Measurements from ENCODE around the gene CCR9. TPM values are rescaled to one million over a fixed set of nuclear protein-coding genes. Genes with fewer than 3 reads are reported as not detected.
A peak's percentile ranks its signal among the peaks of the same experiment; 100 is the strongest.

CCR9 gene
- polyA plus RNA-seq, 1 donor, result 1.0 TPM

DNA sequence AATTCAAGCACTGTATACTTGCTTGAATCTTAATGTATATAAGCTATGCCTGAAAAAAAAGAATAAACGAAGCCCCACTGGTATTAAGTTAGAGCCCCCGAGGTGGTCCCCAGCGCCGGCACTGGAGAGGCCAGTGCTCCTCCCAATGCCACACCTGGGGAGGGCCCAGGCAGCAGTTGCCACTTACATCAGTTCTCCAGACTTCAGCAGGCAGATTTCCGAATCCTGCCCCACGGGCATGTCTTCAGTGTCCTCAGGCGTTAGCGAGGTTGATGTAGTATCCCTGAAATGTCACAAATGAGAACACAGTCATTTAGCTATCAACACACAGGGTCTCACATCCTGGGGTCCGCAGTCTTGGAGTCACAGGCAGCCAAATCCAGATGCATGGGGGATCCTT is 49.9 kb downstream of the CCR9 start:
- no peaks in the 10 kb centered on the region for H3K27me3 ChIP-seq (ENCODE audit: control insufficient read depth, insufficient read depth, low read length)
- no peak overlapping the region for H3K27ac ChIP-seq (ENCODE audit: low read length)
- H3K36me3 ChIP-seq (ENCODE audit: control insufficient read depth, insufficient read depth, low read length), result peaks cover 61% of the 10 kb centered on the region
- no peaks in the 10 kb centered on the region for H3K4me1 ChIP-seq (ENCODE audit: control insufficient read depth, insufficient read depth, low read length)
- no peak for DNase-seq
- H3K4me3 ChIP-seq (ENCODE audit: low read length), result no peak overlapping the region
- no CpG with 5 or more reads among the region's 9 CpGs for WGBS (ENCODE audit: insufficient coverage, low lambda C conversion rate)
- H3K9me3 ChIP-seq (ENCODE audit: control insufficient read depth, low read depth, low read length), result no peaks in the 10 kb centered on the region

DNA sequence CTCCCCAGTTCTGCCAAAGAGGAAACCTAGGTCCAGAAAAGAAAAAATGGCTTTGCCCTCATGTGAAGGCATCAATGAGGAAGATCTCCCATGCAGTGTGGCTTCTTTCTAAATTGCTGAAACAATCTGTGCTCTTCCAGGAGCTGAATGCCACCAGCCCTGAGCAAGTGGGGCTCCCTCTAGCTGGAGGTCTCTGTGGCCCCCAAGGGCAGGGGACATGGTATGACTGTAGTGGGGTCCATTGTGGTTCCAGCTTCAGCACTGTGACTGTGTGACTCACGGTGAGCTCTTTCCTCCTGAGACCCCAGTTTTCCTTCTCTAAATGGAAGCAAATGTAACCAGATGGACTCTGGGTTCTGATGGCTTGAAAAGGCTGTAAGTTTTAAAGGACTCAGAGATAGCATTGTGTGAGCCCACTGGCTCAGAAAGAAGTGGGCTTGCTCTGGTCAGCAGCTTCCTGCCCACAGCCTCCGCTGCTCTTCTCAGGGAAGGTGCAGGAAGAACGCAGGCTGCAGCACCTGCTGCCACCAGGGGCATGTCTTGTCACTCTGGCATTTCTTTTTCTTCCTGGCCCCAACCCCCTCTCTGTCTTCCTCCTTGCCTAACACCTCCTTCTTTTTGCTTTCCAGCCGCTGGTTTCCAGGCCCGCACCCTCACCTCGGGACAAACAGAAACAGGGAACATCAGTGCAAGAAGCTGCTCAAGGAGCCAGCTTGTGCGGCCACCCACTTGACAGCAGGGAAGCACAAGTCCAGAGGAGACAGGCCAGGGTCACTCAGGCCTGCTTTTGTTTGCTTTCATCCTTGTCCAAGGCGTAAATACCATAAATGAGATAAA is 51.1 kb downstream of the CCR9 start:
- Histone ChIP-seq H3K9me3 (ENCODE audit: control insufficient read depth, low read depth, low read length) (no peaks in the 10 kb centered on the region), H3K27ac (ENCODE audit: low read length) (no peak overlapping the region), H3K27me3 (ENCODE audit: control insufficient read depth, insufficient read depth, low read length) (no peaks in the 10 kb centered on the region), H3K36me3 (ENCODE audit: control insufficient read depth, insufficient read depth, low read length) (peaks cover 56% of the 10 kb centered on the region), H3K4me1 (ENCODE audit: control insufficient read depth, insufficient read depth, low read length) (no peaks in the 10 kb centered on the region), H3K4me3 (ENCODE audit: low read length) (no peak overlapping the region)
- DNase-seq, result no peak
- WGBS (ENCODE audit: insufficient coverage, low lambda C conversion rate), result no CpG with 5 or more reads among the region's 8 CpGs

DNA sequence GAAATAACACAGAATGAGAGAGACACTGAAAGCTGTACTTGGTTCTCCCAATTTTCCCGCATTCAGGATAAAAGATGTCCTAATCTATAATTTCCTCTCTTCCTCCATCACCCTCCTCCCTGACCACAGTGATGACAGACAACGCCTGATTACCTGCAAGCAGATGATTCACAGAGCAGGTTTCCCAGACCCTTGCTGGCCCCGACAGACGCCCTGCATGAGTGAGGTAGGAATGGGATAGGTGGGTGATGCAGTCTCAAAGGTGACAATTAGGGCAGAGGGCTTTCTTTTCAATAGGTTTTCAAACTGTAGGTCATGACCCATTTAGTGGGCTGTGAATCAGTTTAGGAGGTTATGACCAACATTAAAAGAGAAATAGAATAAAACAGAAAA is 51.7 kb downstream of the CCR9 start:
- no peak for DNase-seq
- H3K27me3 ChIP-seq (ENCODE audit: control insufficient read depth, insufficient read depth, low read length), result no peaks in the 10 kb centered on the region
- no peaks in the 10 kb centered on the region for H3K9me3 ChIP-seq (ENCODE audit: control insufficient read depth, low read depth, low read length)
- no peak overlapping the region for H3K4me3 ChIP-seq (ENCODE audit: low read length)
- peaks cover 59% of the 10 kb centered on the region for H3K36me3 ChIP-seq (ENCODE audit: control insufficient read depth, insufficient read depth, low read length)
- H3K4me1 ChIP-seq (ENCODE audit: control insufficient read depth, insufficient read depth, low read length), result no peaks in the 10 kb centered on the region
- H3K27ac ChIP-seq (ENCODE audit: low read length), result no peak overlapping the region
- WGBS (ENCODE audit: insufficient coverage, low lambda C conversion rate), result no CpG with 5 or more reads among the region's 4 CpGs

DNA sequence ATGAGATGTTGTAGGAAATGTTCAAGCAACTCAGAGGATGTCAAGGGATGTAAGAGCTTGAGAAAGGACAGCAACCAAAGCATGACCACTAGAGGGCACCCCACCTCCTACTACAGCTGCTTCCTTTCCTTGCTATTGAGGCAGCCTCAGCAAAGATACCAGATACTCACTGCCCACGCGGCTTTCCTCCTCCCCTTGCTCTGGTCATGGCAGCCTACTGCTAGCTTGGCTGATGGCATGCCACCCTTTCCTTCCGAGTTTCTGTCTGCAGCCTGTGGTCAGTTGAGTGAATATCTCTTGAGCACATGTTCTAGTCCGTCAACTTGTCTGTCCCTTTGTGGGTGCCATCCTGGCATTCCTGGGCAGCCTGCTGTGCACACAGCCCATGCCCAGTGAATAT is 52.5 kb downstream of the CCR9 start:
- H3K27me3 ChIP-seq (ENCODE audit: control insufficient read depth, insufficient read depth, low read length), result no peaks in the 10 kb centered on the region
- H3K36me3 ChIP-seq (ENCODE audit: control insufficient read depth, insufficient read depth, low read length), result peaks cover 58% of the 10 kb centered on the region
- H3K9me3 ChIP-seq (ENCODE audit: control insufficient read depth, low read depth, low read length), result no peaks in the 10 kb centered on the region
- no peaks in the 10 kb centered on the region for H3K4me1 ChIP-seq (ENCODE audit: control insufficient read depth, insufficient read depth, low read length)
- 0% methylated on average over 2 of the region's 4 CpGs for WGBS (ENCODE audit: insufficient coverage, low lambda C conversion rate)
- peak; percentile 71 to 84 for DNase-seq
- no peak overlapping the region for H3K4me3 ChIP-seq (ENCODE audit: low read length)
- H3K27ac ChIP-seq (ENCODE audit: low read length), result no peak overlapping the region

DNA sequence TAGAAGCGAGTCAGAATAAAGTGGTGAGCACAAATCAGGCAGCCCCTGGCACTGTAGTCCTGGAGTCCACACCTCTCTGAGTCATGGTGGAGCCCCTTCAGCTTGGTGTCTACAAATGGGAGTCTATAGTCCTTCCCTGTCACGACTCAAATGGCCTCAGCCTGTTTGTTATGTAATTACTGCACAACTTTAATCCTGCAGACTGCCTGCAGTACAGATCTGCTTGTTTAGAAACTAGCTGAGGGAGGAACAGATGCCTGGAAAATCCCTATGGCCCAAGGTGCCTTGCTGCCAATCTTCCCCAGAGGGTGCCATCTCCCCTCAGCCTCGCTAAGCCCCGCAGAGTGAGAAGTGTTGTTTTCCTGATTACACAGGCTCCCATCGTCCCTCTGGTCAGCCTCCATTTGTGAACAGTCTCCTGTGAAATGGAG is 53.0 kb downstream of the CCR9 start:
- Histone ChIP-seq H3K9me3 (ENCODE audit: control insufficient read depth, low read depth, low read length) (no peaks in the 10 kb centered on the region), H3K36me3 (ENCODE audit: control insufficient read depth, insufficient read depth, low read length) (peaks cover 54% of the 10 kb centered on the region), H3K4me3 (ENCODE audit: low read length) (no peak overlapping the region), H3K27ac (ENCODE audit: low read length) (no peak overlapping the region), H3K4me1 (ENCODE audit: control insufficient read depth, insufficient read depth, low read length) (no peaks in the 10 kb centered on the region), H3K27me3 (ENCODE audit: control insufficient read depth, insufficient read depth, low read length) (no peaks in the 10 kb centered on the region)
- no CpG with 5 or more reads among the region's 5 CpGs for WGBS (ENCODE audit: insufficient coverage, low lambda C conversion rate)
- DNase-seq, result no peak

DNA sequence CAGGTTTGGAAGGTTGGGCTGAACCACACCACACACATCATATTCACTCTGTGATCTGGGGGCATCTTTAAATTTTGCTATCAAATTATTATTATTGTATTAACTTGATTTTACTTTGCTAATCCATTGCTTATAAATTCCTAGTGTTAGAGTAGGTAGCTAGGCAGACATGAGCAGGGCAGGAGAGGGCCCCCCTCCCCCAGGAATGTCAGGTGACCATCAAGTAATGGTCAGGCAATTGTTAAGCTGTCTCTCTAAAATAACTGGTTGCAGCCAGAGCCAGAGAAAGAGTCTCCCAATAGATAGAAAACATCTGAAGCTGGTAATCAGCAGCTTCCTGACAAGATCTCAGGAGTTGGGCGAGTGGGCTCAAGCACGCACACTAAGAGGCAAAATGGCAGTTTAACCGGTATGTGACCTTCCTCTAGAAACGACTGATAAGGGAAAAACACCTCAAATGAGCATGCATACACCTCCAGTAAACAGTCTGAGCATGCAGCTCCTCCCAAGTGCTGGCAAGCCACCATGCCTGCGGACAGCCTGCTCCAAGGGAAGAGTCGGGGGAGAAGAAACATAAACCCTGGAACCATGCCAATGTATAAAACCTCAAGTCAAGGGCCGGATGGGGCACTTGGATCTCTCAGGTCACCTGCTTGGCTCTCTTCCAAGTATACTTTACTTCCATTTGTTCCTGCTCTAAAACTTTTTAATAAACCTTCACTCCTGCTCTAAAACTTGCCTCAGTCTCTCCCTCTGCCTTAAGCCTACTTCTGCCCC is 53.8 kb downstream of the CCR9 start:
- no peaks in the 10 kb centered on the region for H3K9me3 ChIP-seq (ENCODE audit: control insufficient read depth, low read depth, low read length)
- WGBS (ENCODE audit: insufficient coverage, low lambda C conversion rate), result no CpG with 5 or more reads among the region's 7 CpGs
- no peaks in the 10 kb centered on the region for H3K4me1 ChIP-seq (ENCODE audit: control insufficient read depth, insufficient read depth, low read length)
- no peak overlapping the region for H3K4me3 ChIP-seq (ENCODE audit: low read length)
- peaks cover 52% of the 10 kb centered on the region for H3K36me3 ChIP-seq (ENCODE audit: control insufficient read depth, insufficient read depth, low read length)
- DNase-seq, result no peak
- no peak overlapping the region for H3K27ac ChIP-seq (ENCODE audit: low read length)
- no peaks in the 10 kb centered on the region for H3K27me3 ChIP-seq (ENCODE audit: control insufficient read depth, insufficient read depth, low read length)

DNA sequence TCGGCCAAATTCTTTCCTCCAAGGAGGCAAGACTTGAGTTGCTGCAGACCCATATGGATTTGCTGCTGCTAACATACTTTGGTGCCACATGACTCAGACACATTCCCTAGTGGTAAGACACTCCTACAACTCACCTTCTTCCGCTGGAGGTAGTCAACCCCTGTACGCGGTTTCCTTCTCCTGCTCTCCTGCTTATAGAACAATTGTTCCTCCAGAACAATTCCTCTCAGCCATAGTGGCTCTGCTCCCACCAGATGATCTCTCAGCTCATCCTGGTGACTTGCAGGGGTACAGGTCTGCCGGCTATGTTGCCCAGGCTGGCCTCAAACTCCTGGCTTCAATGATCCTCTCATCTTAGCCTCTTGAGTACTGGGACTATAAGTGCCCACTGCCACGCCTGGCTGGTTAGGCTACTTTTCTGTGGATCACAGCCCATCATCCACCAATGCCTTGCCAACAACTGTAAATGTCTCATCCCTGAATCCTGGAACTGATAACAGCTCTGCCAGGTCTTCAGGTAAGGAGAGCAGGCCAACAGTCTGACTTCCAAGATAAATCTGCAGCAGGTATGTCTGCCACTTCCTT is 54.5 kb downstream of the CCR9 start:
- Histone ChIP-seq H3K4me1 (ENCODE audit: control insufficient read depth, insufficient read depth, low read length) (no peaks in the 10 kb centered on the region), H3K9me3 (ENCODE audit: control insufficient read depth, low read depth, low read length) (no peaks in the 10 kb centered on the region), H3K36me3 (ENCODE audit: control insufficient read depth, insufficient read depth, low read length) (peaks cover 53% of the 10 kb centered on the region), H3K27me3 (ENCODE audit: control insufficient read depth, insufficient read depth, low read length) (no peaks in the 10 kb centered on the region), H3K4me3 (ENCODE audit: low read length) (no peak overlapping the region), H3K27ac (ENCODE audit: low read length) (no peak overlapping the region)
- no peak for DNase-seq
- WGBS (ENCODE audit: insufficient coverage, low lambda C conversion rate), result no CpG with 5 or more reads among the region's 6 CpGs

DNA sequence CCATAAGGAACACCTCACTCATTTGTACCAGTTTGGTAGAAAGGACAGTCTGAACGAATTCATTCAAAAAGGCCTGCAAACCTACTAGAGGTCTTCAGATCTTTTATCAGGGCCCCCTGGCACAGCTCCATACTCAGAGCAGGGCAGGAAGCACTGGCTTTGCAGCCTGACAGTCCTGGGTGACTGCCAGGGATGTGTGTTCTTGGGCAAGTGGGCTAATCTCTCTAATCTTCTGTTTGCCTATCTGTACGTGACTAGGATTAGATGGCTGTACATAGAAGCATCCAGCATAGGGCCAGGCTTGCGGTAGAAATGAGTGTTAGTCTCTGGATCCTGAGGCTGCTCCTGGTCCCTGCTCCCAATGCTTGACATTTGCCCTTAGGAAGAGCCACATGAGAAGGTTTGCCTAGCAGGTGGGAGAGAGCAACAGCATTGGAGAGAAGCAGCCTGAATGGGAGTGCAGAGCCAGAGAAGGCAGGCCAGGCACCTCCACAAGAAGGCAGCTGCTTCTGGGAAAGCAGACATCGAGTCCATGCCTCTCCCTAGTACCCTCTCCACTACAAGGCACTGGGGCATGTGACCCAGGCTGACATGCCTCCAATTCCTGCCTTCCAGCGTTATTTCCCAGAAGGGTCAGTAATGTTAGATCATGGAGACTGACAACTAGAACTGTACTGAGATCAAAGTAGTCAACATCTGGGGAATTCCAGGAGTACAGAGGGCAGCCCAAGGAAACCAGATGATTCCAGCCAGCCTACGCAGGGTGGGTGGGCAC is 55.9 kb downstream of the CCR9 start:
- no peak overlapping the region for H3K27ac ChIP-seq (ENCODE audit: low read length)
- DNase-seq, result no peak
- H3K36me3 ChIP-seq (ENCODE audit: control insufficient read depth, insufficient read depth, low read length), result peaks cover 53% of the 10 kb centered on the region
- no peaks in the 10 kb centered on the region for H3K27me3 ChIP-seq (ENCODE audit: control insufficient read depth, insufficient read depth, low read length)
- no peaks in the 10 kb centered on the region for H3K4me1 ChIP-seq (ENCODE audit: control insufficient read depth, insufficient read depth, low read length)
- H3K4me3 ChIP-seq (ENCODE audit: low read length), result no peak overlapping the region
- WGBS (ENCODE audit: insufficient coverage, low lambda C conversion rate), result no CpG with 5 or more reads among the region's 6 CpGs
- H3K9me3 ChIP-seq (ENCODE audit: control insufficient read depth, low read depth, low read length), result no peaks in the 10 kb centered on the region

DNA sequence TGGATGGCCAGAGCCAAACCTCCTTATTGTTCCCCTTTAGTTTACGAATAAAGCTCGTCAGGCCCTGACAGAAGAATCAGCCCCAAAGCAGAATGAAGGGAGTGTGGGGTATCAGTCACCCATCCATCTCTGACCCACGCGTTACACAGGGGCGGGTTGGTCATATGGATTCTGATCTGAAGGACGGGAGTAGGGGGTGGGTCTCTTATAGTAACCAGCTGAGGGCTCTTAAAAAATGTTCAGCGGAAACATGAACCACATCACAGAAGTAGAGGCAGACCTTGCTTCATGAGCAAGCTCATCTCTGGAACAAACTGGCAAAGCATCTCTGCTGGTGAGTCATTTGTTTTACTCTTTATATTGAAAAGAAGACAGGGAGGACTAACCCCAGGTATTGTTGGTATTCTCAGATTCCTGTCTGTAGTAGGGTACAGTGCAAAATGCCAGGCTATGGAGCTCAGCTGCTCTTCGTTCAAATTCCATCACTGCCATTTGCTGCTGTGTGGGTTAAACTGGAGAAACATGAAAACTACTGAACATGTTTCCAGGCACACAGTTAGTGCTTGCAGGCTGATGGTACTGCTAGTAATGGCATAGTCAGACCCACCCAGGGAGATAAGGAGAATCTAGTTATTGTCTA is 57.0 kb downstream of the CCR9 start, which contains the start of gene CXCR6:
Gene CXCR6, plus strand, starts transcription at position 258 of the 640 bp plus-strand sequence. CDS start 3,018 bp downstream, outside the sequence.
- Histone ChIP-seq H3K4me1 (ENCODE audit: control insufficient read depth, insufficient read depth, low read length) (no peaks in the 10 kb centered on the region), H3K36me3 (ENCODE audit: control insufficient read depth, insufficient read depth, low read length) (peaks cover 55% of the 10 kb centered on the region), H3K9me3 (ENCODE audit: control insufficient read depth, low read depth, low read length) (no peaks in the 10 kb centered on the region), H3K27me3 (ENCODE audit: control insufficient read depth, insufficient read depth, low read length) (no peaks in the 10 kb centered on the region), H3K4me3 (ENCODE audit: low read length) (no peak within 1 kb of the TSS), H3K27ac (ENCODE audit: low read length) (no peak within 1 kb of the TSS)
- no peak for DNase-seq
- no CpG with 5 or more reads among the region's 8 CpGs for WGBS (ENCODE audit: insufficient coverage, low lambda C conversion rate)
